HG02759 (cell line): ENCODE data around the gene SORCS2.

Experiments used
- ATAC-seq: cut with Tn5 transposase; IDR thresholded peaks from one replicate; pipeline ENCODE4 v1.9.1; 2021; ENCODE audit warnings: mild to moderate bottlenecking, moderate library complexity; ENCODE audit not compliant: unreplicated experiment

The SORCS2 gene

DNA sequence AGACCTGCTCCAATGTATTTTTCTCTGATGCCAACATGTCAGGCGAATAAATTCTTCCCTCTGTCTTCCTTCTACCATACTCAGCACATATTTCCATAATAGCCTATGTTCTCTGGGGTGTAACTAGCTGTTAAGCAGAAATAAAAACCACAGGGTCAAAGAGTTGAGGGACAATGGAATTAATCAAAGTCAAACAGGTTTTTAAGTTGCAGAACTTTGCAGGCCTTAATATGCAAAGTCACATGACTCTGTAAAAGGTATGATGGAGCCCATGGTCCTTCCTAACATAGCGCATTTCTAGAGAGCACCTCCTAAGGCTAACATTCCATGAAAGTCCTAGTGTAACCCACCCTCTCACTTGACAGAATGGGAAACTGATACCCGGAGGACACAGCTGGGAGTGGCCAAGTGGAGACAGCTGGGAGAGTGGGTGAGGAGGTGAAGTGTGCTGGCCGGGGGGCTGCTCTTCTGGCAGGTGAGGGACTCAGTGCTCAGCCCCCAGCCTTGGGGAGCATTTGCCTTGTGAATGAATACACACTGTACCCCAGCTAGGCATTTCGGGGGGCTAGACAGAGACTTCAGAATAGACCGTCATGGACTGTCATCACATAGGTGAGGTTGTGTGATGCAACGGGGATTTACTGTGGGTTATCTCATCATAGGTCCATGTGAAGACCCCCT is 8.4 kb upstream of the SORCS2 start:
- ATAC-seq: no peak

DNA sequence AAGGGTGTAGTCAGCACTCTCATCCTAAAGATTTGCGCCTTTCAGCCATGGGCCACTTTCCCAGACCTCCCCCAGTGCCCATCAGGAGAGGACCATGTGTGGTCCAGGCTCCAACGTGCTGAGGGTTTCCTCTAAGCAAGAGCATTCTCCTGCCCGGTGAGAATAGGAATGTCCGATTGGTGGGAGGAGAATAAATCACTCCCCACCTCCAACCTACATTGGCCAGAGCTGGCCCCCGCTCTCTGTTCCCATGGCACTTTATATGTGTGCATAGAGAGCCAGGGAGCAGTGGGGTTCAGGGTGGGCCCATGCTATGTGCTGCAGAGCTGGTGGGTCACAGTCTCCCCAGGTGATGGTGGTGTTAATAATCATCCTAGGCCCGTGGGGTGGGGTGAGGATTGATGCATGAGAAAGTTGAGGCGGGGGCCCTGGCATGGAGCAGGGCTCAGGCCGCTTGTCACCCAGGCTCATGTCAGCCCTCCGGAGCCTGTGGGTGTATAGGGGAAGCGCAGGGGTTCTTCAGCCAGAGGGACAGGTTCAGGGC is 6.8 kb upstream of the SORCS2 start:
- no peak for ATAC-seq

DNA sequence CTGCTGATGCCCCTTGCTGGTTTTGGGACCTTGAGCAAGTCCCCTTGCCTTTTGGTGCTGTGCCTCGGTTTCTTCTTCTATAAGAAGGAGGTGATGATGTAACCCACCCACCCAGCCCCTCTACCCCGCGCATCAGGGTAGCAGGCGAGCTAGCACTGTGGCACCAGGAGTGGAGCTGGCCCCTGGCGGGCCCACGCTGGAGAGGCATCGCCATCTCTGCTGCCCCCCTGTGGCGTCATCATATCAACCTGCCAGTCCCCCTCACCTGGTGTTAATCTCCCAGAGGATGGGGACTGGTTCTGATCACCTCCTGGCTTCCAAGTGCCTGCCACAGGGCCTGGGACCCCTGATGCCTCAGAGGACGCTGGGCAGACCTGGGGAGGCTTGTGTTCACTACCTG is 6.3 kb upstream of the SORCS2 start:
- ATAC-seq: no peak

DNA sequence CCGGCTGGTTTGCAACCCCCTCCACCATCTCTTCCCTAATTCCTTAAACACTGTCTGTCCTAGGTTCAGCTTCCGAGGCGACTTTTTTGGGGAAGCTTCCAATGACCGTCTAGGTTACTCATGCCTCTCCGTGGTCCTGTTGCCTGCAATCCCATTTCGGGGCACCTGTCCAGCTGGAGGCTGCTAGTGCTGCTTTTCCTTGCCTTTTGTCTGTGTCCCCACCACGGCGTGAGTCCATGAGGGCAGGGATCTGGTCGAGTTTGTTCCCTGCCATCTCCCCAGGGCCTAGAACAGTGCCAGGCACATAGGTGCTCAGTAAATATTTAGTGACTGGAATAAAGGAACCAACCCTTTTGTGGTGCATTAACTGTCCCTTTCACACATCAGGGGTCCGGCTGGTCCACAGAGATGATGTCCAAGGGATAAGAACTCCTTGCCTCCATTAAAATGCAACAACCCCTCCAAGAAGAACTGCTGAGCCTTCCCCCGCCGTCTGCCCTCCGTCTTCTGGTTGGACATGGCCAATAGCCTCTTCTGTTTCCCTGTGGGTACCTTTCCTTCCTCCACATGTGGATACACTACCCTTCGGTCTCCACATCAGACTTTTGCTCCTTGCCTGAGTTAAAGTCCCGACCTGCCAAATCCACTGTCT is 5.7 kb upstream of the SORCS2 start:
- ATAC-seq: no peak

DNA sequence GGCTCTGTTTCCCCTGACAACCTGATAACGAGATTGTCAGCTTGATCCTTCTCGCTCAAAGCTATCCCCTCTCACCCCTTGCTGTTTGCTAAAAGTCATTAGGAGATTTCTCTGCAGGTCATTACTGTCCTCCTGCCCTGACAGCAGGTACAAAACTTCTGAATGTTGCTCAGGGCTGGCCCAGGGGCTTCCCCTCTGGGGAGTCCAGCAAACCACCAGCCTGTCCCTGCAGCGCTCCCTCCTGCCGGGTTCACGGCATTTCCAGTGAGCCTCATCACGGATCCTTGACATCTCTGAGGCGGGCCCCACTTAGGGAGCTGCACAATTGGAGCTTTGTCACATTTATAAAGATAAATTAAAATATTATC is 5.2 kb upstream of the SORCS2 start:
- no peak for ATAC-seq

DNA sequence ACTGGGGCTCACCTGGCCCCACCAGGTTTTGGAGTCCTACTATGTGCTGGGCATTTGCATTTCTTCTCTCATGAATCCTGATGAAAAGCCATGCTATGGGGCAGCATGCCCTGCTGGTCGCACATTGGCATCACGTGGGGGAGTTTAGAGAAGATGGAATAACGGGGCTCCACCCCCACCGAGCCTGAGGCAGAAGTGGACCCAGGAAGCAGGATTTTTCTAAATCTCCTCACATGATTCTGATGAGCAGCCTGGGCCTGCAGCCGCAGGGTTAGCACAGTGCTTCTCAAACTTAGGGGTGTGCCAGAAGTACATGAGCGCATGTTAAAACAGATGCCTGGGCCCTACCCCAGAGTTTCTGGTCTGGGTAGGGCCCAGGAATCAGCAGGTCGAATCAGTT is 4.6 kb upstream of the SORCS2 start:
- no peak for ATAC-seq

DNA sequence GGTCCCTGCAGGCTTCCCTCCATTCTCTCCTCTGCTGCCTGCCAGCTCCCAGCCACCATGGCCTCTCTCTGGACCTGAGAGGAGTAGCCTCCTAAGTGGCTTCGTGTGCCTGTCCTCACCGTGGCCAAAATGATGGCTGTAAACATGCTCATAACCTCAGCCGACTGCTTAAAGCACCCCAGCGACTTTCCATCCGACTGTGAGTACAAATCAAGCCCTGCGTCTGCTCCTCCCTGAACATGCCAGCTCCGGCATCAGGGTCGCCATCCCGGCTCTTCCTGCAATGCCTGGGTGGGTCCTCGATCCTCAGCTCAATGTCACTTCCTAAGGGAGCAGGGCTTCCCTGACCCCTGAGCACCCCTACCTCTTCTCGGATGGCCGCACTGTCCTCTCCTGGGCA is 3.3 kb upstream of the SORCS2 start:
- ATAC-seq: no peak

DNA sequence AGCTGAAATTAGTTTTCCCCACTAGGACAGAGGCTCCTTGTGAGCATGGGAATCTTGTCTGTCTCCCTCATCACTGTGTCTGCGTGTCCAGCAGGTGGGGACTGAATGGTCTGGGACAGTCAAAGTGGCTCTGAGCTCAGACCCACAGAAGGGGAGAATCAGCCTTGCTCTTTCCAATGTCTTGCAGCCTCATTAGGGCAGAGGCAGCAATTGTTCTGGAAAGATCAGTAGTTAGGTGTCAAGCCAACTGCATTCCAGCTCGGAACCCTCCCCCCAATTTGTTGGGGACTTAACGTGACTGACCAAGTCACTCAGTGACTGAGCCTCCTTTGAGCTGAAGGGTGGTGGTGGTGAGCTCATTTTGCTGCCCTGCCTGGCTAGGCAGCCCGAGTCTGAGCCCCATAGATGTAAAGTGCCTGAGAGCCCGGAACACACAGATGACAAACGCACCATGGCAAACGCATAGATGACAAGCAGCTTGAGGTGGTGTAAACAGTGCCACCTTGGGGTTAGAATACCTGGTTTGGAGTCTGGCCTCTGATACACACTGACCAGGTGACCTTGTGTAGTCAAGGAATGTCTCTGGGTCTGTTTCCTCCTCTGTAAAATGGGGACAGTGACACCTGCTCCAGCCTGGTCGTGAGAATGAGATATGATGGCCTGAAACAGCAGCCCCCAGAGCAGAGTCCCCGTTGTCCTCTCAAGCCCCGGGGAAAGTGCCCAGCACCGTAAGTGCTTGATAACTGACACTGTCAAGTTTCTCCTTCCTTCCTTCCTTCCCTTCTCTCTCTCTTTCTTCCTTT is 2.7 kb upstream of the SORCS2 start:
- no peak for ATAC-seq

DNA sequence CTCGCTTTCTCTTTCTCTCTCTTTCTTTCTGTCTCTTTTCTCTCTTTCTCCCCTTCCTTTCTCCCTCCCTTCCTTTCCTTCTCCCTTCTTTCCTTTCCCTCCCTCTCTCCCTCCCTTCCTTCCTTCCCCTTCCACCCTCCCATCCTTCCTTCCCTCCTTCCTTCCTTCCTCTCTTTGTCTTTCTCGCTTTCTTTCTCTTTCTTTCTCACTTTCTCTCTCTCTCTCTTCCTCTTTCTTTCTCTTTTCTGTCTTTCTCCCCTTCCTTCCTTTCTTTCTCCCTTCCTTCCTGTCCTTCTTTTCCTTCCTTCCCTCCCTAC is 2.1 kb upstream of the SORCS2 start:
- no peak for ATAC-seq

DNA sequence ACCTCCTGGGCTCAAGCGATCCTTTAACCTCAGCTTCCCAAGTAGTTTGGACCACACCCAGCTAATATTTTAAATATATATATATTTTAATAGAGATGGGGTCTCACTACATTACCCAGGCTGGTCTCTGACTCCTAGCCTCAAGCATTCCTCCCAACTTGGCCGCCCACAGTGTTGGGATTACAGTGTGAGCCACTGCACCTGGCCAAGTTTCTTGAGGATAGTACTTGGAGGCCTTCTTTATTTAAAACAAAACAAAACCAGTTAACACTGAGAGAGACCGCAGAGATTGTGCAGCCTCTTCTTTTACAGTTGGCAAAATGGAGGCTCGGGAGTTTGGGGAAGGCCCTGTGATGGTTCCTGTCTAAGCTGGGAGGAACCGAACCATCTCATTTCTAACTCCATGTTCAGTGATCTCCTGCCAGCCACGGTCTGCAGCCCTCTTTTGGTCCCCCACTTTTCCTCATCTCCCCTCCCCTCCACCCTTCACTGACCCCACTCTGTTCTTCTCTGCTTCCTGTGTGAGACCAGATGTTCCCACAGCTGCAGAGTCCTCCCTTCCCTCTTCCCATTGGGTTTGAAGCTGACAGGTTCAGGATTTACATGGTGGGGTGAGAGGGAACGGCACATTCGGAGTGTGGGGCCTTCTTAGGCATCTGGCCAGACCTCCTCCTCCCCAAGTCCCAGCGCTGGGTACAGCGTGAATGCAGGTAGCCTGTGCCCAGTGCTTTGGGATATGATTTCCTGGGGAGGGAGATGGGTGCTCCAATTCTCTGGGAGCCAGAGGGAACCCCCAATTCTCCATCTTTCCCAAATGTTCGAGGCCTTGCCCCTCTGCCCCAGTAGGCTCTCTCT is 1.4 kb upstream of the SORCS2 start:
- no peak for ATAC-seq

DNA sequence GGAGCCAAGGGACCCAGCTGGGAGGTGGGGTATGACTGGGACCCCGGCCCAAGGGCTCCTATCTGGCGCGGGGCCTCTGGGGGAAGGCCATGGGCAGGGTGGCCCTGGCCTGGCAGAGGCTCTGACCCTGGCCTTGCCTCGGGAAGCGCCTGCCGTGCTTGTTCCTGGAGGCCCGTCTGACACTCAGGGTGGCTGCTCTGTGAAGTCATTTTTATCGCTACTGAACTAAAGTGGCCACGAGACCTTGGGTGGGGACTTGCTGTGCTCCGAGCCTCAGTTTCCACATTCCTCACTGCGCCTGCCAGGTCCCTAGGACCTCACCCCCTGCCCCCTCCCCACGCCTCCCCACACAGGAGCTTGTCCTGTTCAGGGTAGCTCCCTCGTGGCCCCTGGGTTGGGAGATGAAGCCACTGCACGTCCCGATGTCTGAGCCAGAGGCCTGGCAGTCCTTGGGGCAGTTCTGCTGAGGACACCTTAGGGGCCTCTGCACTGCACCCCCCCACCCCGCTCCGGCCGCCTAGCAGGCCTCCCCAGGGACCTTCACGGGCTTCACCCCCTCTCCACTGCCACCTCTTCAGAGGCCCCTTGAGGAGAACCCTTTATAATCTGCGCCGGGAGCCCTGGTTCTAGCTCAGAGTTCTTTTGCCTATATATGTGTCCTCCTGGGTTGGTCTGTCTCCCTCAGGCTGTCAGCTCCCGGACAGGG is 639 bp upstream of the SORCS2 start:
- ATAC-seq: no peak

DNA sequence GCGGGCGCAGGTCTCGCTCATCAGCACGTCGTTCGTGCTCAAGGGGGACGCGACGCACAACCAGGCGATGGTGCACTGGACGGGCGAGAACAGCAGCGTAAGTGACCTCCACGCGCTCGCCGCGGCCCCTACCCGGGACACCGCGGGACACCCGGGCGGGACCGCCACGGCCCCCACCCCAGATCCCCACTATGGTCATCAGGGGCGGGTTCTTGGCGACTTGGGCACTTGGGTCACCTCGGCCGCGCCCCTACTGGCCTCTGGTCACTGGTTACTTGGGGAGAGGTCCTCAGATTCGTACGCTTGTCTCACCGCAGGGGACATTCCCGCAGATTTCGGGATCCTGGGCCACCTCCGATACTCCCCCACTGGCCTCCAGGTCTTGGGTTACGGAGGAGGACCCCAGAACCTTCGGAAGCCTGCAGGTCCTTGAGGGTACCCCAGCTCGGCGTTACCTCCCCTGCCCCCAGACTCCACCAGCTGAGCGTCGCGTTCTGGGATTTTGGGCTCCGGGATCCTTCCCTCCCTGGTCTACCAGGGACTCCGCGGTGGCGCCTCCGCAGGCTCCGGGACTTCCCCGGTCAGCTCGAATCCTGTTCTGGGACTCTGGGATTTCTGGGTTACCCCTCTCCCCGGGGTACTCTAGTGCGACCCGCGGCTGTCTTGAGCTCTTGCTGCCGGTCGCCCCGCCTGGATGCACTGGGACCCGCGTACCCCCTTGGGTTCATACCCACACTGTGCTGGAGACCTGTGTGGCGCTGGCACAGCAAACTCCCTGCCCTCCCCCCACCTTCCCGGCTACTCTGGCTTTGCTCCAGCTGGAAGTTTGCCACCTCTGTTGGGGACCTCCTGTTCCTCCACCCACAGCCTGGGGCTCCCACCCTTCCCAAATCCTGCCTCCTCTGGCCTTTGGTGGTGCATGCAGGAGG is 956 bp downstream of the SORCS2 start:
- ATAC-seq: no peak

DNA sequence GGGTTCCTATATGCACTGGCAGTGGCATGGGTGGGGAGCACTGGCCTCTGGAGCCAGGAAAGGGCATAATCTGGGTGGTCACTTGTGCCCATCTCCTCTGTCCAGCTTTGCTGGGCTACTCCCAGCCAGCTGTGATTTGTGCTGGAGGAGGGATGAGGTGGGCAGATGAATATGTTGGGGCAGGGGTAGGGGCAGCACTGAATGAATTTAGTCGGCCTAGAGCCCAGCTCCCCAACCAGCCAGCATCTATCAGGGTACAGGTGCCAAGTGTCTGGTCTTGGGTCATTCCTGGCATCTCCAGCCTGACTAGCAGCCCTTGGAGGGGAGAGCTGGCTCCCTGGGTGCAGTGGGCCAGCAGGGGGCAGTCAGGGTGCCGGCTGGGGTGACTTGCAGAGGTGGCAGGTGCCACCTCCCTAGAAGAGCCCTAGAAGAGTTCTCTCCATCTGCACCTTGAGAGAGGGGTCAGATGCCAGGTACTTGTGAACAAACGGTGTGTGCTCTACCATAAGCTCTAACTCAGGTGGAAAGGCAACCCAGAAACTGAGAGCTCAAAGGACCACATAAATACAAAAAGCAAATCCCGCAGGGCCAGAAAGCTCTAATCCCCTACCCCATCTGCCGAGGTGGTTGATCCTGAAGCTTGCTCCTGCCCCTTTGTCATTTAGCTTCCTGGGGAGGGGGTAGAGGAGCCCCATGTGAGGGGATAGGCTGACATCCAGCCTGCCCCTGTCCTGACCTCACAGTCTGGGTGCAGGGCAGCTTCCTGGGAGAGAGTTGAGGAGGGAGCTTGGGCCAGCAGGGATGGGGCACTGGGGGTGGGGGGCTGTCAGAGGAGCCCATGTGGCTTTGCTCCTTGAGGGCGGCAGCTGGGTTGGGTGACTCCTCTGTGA is 2.2 kb downstream of the SORCS2 start:
- ATAC-seq: no peak

DNA sequence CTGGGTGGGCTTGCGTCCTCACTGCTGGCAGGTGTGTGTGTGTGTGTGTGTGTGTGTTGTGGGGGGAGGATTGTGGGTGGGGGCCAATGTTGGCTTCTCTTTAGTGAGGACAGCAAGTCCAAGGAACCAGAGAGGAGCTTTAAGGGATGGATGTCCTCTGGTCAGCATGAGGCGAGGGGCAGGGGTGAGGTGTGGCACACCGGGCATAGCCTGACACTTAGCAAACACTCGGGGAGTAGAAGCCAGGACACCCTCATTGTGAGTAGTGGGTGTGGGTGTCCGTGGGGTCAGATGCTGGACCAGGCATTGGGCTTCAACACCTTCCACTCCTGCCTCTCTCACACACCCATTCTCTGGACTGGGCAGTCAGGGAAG is 2.8 kb downstream of the SORCS2 start:
- ATAC-seq: no peak

DNA sequence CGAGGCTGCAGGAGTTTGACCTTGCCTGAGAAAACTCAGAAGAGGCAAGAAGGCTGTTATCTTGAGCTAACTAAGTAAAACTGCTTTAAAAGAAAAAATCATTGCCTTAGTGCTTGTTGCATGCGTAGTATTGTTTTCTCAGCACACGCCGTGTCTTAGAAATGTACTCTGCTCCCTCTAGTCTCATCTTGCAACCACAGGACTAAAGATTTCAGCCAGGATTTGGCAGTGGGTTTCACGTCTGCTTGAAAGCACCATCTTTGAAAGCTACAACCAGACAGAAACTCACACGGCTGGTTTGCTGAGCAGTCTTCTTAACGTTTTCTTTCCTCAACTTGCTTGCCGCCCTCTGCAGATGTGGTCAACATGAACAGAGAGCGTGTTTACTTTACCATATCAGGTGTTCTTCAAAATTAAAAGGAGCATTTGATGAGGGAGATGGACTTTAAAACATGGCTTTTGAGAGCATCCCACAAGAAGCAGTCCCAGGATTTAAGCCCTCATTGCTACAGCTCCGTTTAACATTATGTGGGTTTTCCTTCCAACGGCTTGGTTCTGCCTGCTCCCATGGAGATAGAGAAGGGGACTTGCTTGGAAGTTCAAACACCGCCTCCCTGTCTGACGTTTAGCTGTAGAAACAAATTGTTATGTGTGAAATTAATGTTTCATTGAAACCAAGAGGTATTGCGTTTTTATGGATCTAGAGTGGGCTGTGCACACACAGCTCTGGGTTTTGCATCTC is 3.4 kb downstream of the SORCS2 start:
- ATAC-seq: no peak

DNA sequence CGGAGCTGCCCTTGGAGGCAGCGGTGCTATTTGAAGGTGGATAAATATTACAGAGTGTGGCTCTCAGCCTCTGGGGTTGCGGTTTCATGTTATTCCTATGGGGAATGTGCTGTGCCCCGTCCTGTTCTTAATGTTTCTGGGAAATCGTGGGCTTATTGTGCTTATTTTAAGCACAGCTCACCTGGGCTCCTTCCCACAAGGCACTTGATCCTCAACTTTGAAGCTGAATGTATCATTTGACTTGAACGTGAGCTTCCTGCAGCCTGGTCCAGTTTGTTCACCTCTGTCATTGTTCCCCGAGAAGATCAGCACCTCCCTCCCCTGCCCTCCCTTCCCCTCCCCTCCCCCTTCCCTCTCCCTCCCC is 3.9 kb downstream of the SORCS2 start:
- ATAC-seq: no peak

DNA sequence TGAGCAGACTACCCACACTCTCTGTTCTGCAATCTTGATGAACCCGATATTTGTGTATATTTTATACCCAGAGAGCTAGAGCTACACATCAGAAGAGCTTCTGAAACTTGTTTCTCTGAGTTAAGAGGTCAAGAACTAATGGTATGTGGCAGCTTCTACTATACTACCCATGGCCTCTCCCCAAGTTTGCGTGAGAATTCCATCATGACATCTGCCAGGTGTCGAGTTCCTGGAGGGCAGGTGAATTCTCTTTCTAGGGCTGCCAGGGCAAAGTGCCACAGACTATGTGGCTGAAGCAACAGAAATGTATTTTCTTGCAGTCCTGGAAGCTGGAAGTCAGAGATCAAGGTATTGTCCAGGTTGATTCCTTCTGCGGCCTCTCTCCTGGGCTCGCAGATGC is 4.4 kb downstream of the SORCS2 start:
- ATAC-seq: no peak

DNA sequence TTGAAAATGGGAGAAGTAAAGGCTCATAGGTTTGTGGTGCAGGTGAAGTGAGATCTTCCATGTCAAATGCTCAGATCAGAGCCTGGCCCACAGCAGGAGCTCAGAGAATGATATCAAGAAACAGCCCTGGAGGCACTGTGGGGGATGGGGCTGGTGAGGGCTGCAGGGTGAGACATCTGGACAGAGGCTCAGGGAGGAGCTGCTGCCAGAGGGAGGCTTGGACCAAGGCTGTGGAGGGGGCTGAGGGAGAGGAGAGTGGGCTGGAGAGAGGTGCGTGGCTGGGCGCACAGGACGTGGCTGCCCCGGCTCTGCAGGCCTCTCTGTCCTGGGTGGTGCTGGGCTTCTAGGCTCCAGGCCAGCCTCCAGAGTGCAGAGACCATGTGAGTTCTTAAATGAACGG is 5.6 kb downstream of the SORCS2 start:
- ATAC-seq: no peak
